ENCODE data around the gene HK2. TPM values are rescaled to one million over a fixed set of nuclear protein-coding genes. Genes with fewer than 3 reads are reported as not detected.
"Not testable (repeated sequence)": the region's sequence is repeated elsewhere in the genome, so short reads cannot be mapped to it uniquely, and the experiment has no call there.

The HK2 gene
- total and polyA plus RNA-seq, 8 donors = 4.8 to 45.2 (median 12.3) TPM

- Histone ChIP-seq H3K9me3 (peaks cover 0 to 6% (median 0%) of the 10 kb centered on the region in 4 donors), H3K27me3 (no peaks in the 10 kb centered on the region), H3K36me3 (peaks cover 0 to 33% (median 26%) of the 10 kb centered on the region in 4 donors), H3K4me3 (no peak overlapping the region), H3K4me1 (no peaks in the 10 kb centered on the region), H3K27ac (no peak overlapping the region)
- DNase-seq = no peak
- intact Hi-C loops (cut with DNase I; ENCODE audit: low total_unique reads) = no loop called here
- WGBS, 5 donors = 88 to 97% (median 95%) methylated on average over 6 of the region's 6 CpGs
- TF ChIP-seq POLR2AphosphoS5 (IDR thresholded peaks at IDR 0.05) = no peak
- TF ChIP-seq CTCF (IDR thresholded peaks at IDR 0.05) = no peak
- TF ChIP-seq EP300 (IDR thresholded peaks at IDR 0.05) = no peak
- TF ChIP-seq POLR2A (IDR thresholded peaks at IDR 0.05) = no peak
Observed at GRCh38 chr2:74894272-74894981, 60.5 kb downstream of the HK2 start.

GRCh38 chr2:74895001-74895400 lies 61.1 kb downstream of the HK2 start:
- Histone ChIP-seq H3K4me3 (no peak overlapping the region), H3K4me1 (no peaks in the 10 kb centered on the region), H3K9me3 (peaks cover 0 to 6% (median 0%) of the 10 kb centered on the region in 4 donors), H3K27ac (no peak overlapping the region), H3K27me3 (no peaks in the 10 kb centered on the region), H3K36me3 (peaks cover 0 to 27% (median 21%) of the 10 kb centered on the region in 4 donors)
- TF ChIP-seq POLR2AphosphoS5 (IDR thresholded peaks at IDR 0.05) (no peak), CTCF (IDR thresholded peaks at IDR 0.05) (no peak), POLR2A (IDR thresholded peaks at IDR 0.05) (no peak), EP300 (IDR thresholded peaks at IDR 0.05) (no peak)
- no peak for DNase-seq
- intact Hi-C loops (cut with DNase I; ENCODE audit: low total_unique reads) = no loop called here
- WGBS, 5 donors = 77 to 95% (median 88%) methylated on average over 2 of the region's 2 CpGs

- intact Hi-C loops (cut with DNase I; ENCODE audit: low total_unique reads) = no loop called here
- no peak for TF ChIP-seq CTCF (IDR thresholded peaks at IDR 0.05)
- no peak for TF ChIP-seq POLR2A (IDR thresholded peaks at IDR 0.05)
- no peak for TF ChIP-seq EP300 (IDR thresholded peaks at IDR 0.05)
- no peak for TF ChIP-seq POLR2AphosphoS5 (IDR thresholded peaks at IDR 0.05)
- peaks cover 0 to 6% (median 0%) of the 10 kb centered on the region in 4 donors for H3K9me3 ChIP-seq
- H3K27me3 ChIP-seq = no peaks in the 10 kb centered on the region
- no peak overlapping the region for H3K27ac ChIP-seq
- H3K36me3 ChIP-seq = peaks cover 0 to 15% (median 8%) of the 10 kb centered on the region in 4 donors
- no peak overlapping the region for H3K4me3 ChIP-seq
- no peak for DNase-seq
- H3K4me1 ChIP-seq = no peaks in the 10 kb centered on the region
Observed at GRCh38 chr2:74896232-74896631, 62.3 kb downstream of the HK2 start.

GRCh38 chr2:74900225-74900624 lies 66.3 kb downstream of the HK2 start:
- H3K36me3 ChIP-seq; intact Hi-C loops (cut with DNase I; ENCODE audit: low total_unique reads); H3K27me3 ChIP-seq; H3K4me1 ChIP-seq; H3K4me3 ChIP-seq; DNase-seq; H3K9me3 ChIP-seq; H3K27ac ChIP-seq: not testable (repeated sequence)
- 81 to 95% (median 92%) methylated on average over 2 of the region's 2 CpGs for WGBS, 5 donors

GRCh38 chr2:74902281-74902860 lies 68.4 kb downstream of the HK2 start:
- no peak for DNase-seq
- Histone ChIP-seq H3K4me3 (no peak overlapping the region), H3K9me3 (peaks cover 0 to 6% (median 0%) of the 10 kb centered on the region in 4 donors), H3K4me1 (no peaks in the 10 kb centered on the region), H3K27me3 (no peaks in the 10 kb centered on the region), H3K36me3 (no peaks in the 10 kb centered on the region), H3K27ac (no peak overlapping the region)
- TF ChIP-seq EP300 (IDR thresholded peaks at IDR 0.05) = no peak
- no peak for TF ChIP-seq POLR2AphosphoS5 (IDR thresholded peaks at IDR 0.05)
- TF ChIP-seq CTCF (IDR thresholded peaks at IDR 0.05) = no peak
- TF ChIP-seq POLR2A (IDR thresholded peaks at IDR 0.05) = no peak
- 59 to 77% (median 71%) methylated on average over 3 of the region's 3 CpGs for WGBS, 5 donors
- intact Hi-C loops (cut with DNase I; ENCODE audit: low total_unique reads) = no loop called here
